ENCODE data around the gene TRAPPC5.

GRCh38 chr19:7731218-7731595, 50.6 kb downstream of the TRAPPC5 start:
- no peak for TF ChIP-seq CTCF (conservative IDR thresholded peaks at IDR 0.05; ENCODE audit: low read depth, low read length)
- no peak for TF ChIP-seq EZH2 (IDR thresholded peaks at IDR 0.05; ENCODE audit: low read length, unreplicated experiment)
